ENCODE measurements around the gene GNG8. TPM values are rescaled to one million over a fixed set of nuclear protein-coding genes. Genes with fewer than 3 reads are reported as not detected.
A peak's percentile ranks its signal among the peaks of the same experiment; 100 is the strongest.

The GNG8 gene
- total RNA-seq, 1 donor = not detected

DNA sequence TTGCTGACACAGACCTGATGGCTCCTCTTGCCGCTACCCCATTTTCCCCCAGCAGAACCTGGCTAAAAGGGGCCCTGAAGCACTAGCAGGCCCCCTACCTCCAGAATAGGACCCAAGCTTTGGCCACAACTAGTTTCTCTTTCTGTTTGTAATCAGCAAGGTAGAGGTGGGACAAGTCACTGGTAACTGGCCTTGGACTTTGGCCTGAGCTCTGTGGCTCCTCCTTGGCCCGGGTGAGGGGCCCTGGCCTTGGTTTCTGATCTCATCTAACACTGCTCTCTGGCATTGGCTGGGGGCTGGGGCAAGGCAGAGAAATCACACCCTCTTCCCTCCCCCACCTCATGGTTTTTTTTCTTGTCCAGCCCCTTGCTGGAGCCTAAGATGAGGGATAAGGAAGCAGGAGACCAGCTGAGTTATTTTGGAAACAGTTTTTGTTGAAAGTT, 32.8 kb downstream of the GNG8 start:
- DNase-seq (ENCODE audit: low read depth) = no peak
- peak overlapping the region; percentile 94 for H3K4me3 ChIP-seq (ENCODE audit: low read depth, low read length)
- TF ChIP-seq, protein P1, sequence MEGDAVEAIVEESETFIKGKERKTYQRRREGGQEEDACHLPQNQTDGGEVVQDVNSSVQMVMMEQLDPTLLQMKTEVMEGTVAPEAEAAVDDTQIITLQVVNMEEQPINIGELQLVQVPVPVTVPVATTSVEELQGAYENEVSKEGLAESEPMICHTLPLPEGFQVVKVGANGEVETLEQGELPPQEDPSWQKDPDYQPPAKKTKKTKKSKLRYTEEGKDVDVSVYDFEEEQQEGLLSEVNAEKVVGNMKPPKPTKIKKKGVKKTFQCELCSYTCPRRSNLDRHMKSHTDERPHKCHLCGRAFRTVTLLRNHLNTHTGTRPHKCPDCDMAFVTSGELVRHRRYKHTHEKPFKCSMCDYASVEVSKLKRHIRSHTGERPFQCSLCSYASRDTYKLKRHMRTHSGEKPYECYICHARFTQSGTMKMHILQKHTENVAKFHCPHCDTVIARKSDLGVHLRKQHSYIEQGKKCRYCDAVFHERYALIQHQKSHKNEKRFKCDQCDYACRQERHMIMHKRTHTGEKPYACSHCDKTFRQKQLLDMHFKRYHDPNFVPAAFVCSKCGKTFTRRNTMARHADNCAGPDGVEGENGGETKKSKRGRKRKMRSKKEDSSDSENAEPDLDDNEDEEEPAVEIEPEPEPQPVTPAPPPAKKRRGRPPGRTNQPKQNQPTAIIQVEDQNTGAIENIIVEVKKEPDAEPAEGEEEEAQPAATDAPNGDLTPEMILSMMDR (IDR thresholded peaks at IDR 0.05; ENCODE audit: insufficient read depth, low read length) = no peak

DNA sequence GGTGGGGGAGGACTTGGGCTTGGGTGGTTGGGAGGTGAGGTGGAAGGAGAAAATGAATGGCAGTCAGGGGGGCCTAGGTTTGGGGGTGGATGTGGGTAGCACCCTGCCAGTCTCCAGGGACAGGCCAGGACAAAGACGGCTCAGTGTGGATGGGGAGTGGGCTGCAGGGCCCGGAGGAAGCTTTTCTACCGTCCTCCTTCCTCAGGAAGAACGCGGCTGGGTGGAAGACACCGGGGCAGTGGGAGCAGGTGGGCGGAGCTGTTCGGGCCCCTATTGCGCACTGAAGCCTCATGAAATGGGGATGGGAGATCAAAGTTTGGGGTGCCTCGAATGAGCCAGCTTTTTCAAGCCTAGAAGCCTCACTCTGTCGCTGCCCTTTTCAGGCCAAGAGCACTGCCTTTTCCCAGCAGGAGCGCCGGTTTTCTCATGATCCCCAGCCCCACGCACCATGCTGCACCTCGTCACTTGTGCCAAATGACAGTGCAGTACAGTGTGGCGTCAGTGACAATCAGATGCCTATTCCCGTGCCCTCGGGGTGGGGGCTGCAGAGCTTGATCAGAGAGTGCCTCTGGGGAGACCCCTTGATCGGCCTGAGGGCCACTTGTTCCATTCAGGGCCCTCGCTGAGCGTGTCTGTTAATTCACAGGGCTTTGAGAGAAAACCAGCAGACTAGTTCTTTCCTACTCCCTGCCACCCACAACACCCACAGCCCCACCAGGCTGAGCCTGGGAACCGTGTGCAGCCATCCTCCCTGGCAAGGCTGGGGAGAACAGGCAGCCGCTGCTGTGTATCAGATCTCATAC, 33.4 kb downstream of the GNG8 start:
- peak; percentile 23 for DNase-seq (ENCODE audit: low read depth)
- TF ChIP-seq, protein P1 (IDR thresholded peaks at IDR 0.05; ENCODE audit: insufficient read depth, low read length) = no peak
- peak overlapping the region; percentile 94 for H3K4me3 ChIP-seq (ENCODE audit: low read depth, low read length)

DNA sequence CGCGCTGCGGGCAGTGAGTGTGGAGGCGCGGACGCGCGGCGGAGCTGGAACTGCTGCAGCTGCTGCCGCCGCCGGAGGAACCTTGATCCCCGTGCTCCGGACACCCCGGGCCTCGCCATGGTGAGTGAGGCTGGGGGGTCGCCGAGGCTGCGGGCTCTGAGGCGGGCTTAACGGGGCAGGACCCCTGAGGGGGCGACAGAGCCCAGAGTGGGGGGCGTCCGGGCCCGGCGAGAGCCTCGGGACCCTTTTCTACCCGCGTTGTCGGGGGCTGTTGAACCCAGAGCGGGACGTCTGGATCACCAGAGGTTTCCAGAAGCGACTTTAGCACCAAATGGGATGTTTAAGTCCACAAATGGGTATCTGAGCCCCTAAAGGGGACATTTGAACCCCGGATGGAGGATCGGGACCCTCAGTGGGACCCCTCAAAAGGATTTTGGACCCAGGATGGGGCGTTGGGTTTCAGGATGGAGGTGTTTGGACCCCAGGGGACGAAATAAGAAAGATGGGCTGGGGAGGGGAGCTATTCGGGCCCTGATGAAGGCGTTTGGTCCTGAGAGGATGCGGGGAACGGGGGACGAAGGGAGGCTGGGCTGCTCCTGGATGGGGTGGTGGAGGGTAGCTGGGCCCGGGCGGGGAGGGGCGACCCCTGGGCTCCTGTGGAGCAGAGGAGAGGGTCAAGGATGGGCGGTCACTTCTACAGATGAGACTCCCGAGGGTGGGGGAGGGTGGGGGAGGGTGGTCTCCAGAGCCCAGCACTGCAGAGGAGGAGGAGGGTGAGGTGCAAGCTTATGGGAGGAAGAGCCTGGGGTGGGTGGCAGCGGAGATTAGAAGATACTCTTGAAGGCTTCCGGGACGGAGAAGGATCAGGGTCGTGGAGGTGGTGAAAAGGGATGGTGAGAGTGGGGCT, 34.4 kb downstream of the GNG8 start, which contains the start of gene CALM3:
CALM3 (plus strand) TSS at position 13 of the 907 bp plus-strand sequence; CDS start at position 118, 105 bp downstream.
- TF ChIP-seq, protein P1 (IDR thresholded peaks at IDR 0.05; ENCODE audit: insufficient read depth, low read length) = no peak
- H3K4me3 ChIP-seq (ENCODE audit: low read depth, low read length) = peak within 1 kb of the TSS; percentile 94
- no peak for DNase-seq (ENCODE audit: low read depth)

- TF ChIP-seq, protein P1 (IDR thresholded peaks at IDR 0.05; ENCODE audit: insufficient read depth, low read length) = no peak
- H3K4me3 ChIP-seq (ENCODE audit: low read depth, low read length) = peak overlapping the region; percentile 94
- DNase-seq (ENCODE audit: low read depth) = peak; percentile 99
Observed at GRCh38 chr19:46600384-46601317, 35.4 kb downstream of the GNG8 start.

- no peak for DNase-seq (ENCODE audit: low read depth)
- H3K4me3 ChIP-seq (ENCODE audit: low read depth, low read length) = peak overlapping the region; percentile 83
- TF ChIP-seq, protein P1 (IDR thresholded peaks at IDR 0.05; ENCODE audit: insufficient read depth, low read length) = no peak
Observed at GRCh38 chr19:46599716-46600373, 36.2 kb downstream of the GNG8 start.
